K562 (cell line): ENCODE measurements around the gene MS4A2. TPM values are rescaled to one million over a fixed set of nuclear protein-coding genes. Genes with fewer than 3 reads are reported as not detected.

Source experiments
- ASH1L ChIP-seq: fragments of 450-650 bp; IDR thresholded peaks from 2 replicates; pipeline ENCODE4 v1.6.1; 2018; ENCODE audit warnings: borderline replicate concordance, mild to moderate bottlenecking, low read depth; ENCODE audit not compliant: partially characterized antibody
- CHD4 ChIP-seq: fragments of 200-600 bp; sonication (generic); IDR thresholded peaks from 3 replicates; pipeline ENCODE4 v1.6.1; 2012; ENCODE audit warnings: low read depth, mild to moderate bottlenecking, mixed read lengths, low read length, inconsistent platforms; ENCODE audit not compliant: insufficient read depth, insufficient replicate concordance, poor library complexity, severe bottlenecking
- ETV1 ChIP-seq: fragments of 450-650 bp; conservative IDR thresholded peaks from 2 replicates; pipeline ENCODE4 v1.6.1; 2016; ENCODE audit warnings: missing genetic modification characterization, control low read depth, low read depth, missing compliant biosample characterization
- GATA2 ChIP-seq: sonication (generic); formaldehyde crosslinking; IDR thresholded peaks from 2 replicates; pipeline ENCODE4 v1.4.0; 2020; ENCODE audit warnings: mild to moderate bottlenecking, missing genetic modification reagents
- NFRKB ChIP-seq: fragments of 450-650 bp; IDR thresholded peaks from 2 replicates; pipeline ENCODE4 v1.6.1; 2016; ENCODE audit warnings: low read depth
- RBM17 ChIP-seq: fragments of 200-400 bp; formaldehyde crosslinking; IDR thresholded peaks from 2 replicates; pipeline ENCODE4 v1.6.1; 2017; ENCODE audit warnings: low read depth, mild to moderate bottlenecking, low read length, borderline replicate concordance
- SMARCB1 ChIP-seq: IDR thresholded peaks from 2 replicates; pipeline ENCODE4 v1.6.1; 2011; ENCODE audit warnings: improper control_type of control experiment, low read depth; ENCODE audit not compliant: insufficient read length
- YY1 ChIP-seq, 3 experiments: IDR thresholded peaks; 2 replicates each; pipeline ENCODE4 v1.6.1; 2011; ENCODE audit warnings: low read length in 2 of 3, mild to moderate bottlenecking in 2 of 3, moderate library complexity in 2 of 3, borderline replicate concordance in 1 of 3, control low read depth in 1 of 3, low read depth in 1 of 3; ENCODE audit not compliant: insufficient read depth in 3 of 3, insufficient replicate concordance in 2 of 3, control insufficient read depth in 1 of 3, insufficient read length in 1 of 3; ENCODE audit errors: extremely low read depth in 1 of 3
- ZHX1 ChIP-seq: fragments of 150-350 bp; conservative IDR thresholded peaks from 2 replicates; pipeline ENCODE4 v1.6.1; 2014; ENCODE audit warnings: low read length
- polyA plus RNA-seq, 8 experiments: library from polyadenylated mRNA; depleted of rRNA in 4 of 8; stranded (reverse) in 5 of 8; unstranded in 3 of 8; fragments of >200 nt; fragmentation: Nextera tagmentation in 2 of 8; fragmentation: Illumina TruSeq in 1 of 8; extraction: Ambion mirVana in 2 of 8; extraction: Trizol in 1 of 8; gene quantifications; 2 replicates each; pipeline versions ENCODE4 v1.2.1 to v1.2.3, GENCODE V29; 2011 to 2014; ENCODE audit warnings: inconsistent platforms in 1 of 8, missing spikeins in 1 of 8
- total RNA-seq, 7 experiments: library from RNA; depleted of rRNA in 6 of 7; stranded (reverse); fragments of >200 nt in 6 of 7; fragmentation: Illumina TruSeq in 2 of 7; extraction: Trizol in 2 of 7; gene quantifications; 2 replicates each; pipeline versions ENCODE4 v1.2.1 to v1.2.3, GENCODE V29; 2011 to 2021; ENCODE audit warnings: low replicate concordance in 1 of 7
- TF ChIP-seq, protein P1 (sequence below): sonication (generic); formaldehyde crosslinking; IDR thresholded peaks from 2 replicates; pipeline ENCODE4 v1.8.1; 2023; ENCODE audit warnings: mild to moderate bottlenecking, missing genetic modification reagents
- TF ChIP-seq, protein P2 (sequence below), 2 experiments: fragments of 150-350 bp in 1 of 2; IDR thresholded peaks; 2 replicates each; pipeline ENCODE4 v1.6.1; 2012 to 2016; ENCODE audit warnings: low read depth in 2 of 2, low read length in 2 of 2, mild to moderate bottlenecking in 1 of 2, moderate library complexity in 1 of 2
- TF ChIP-seq, protein P3 (sequence below): sonication (generic); formaldehyde crosslinking; IDR thresholded peaks from 2 replicates; pipeline ENCODE4 v1.8.0; 2022; ENCODE audit warnings: mild to moderate bottlenecking, missing genetic modification reagents, borderline replicate concordance
- TF ChIP-seq, protein P4 (sequence below): fragments of 450-650 bp; formaldehyde crosslinking; IDR thresholded peaks from 2 replicates; pipeline ENCODE4 v1.4.0; 2022; ENCODE audit warnings: mild to moderate bottlenecking, moderate library complexity

MS4A2 gene
- total and polyA plus RNA-seq, 9 of the 15 experiments (the other 6 are each of a cell fraction or from before 2014, with no cell fraction given), result 0.06 to 5.7 (median 0.86) TPM

GRCh38 chr11:60056349-60056969, 32.0 kb upstream of the MS4A2 start, which contains the start of gene MS4A3 (continued):
- TF ChIP-seq ASH1L (no peak), SMARCB1 (no peak), GATA2 (CRISPR knock-in tag) (peak; percentile 53), ZHX1 (no peak), RBM17 (no peak), YY1 (IDR thresholded peaks at IDR 0.05; ENCODE audit: borderline replicate concordance in 1 of 3, control insufficient read depth in 1 of 3, extremely low read depth in 1 of 3, insufficient read depth in 3 of 3, insufficient read length in 1 of 3, insufficient replicate concordance in 2 of 3, low read depth in 1 of 3, low read length in 2 of 3) (no peak), NFRKB (no peak), ETV1 (tag) (no peak), CHD4 (no peak)
- TF ChIP-seq, protein P1, sequence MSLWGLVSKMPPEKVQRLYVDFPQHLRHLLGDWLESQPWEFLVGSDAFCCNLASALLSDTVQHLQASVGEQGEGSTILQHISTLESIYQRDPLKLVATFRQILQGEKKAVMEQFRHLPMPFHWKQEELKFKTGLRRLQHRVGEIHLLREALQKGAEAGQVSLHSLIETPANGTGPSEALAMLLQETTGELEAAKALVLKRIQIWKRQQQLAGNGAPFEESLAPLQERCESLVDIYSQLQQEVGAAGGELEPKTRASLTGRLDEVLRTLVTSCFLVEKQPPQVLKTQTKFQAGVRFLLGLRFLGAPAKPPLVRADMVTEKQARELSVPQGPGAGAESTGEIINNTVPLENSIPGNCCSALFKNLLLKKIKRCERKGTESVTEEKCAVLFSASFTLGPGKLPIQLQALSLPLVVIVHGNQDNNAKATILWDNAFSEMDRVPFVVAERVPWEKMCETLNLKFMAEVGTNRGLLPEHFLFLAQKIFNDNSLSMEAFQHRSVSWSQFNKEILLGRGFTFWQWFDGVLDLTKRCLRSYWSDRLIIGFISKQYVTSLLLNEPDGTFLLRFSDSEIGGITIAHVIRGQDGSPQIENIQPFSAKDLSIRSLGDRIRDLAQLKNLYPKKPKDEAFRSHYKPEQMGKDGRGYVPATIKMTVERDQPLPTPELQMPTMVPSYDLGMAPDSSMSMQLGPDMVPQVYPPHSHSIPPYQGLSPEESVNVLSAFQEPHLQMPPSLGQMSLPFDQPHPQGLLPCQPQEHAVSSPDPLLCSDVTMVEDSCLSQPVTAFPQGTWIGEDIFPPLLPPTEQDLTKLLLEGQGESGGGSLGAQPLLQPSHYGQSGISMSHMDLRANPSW (CRISPR knock-in tag), result no peak
- TF ChIP-seq, protein P2, sequence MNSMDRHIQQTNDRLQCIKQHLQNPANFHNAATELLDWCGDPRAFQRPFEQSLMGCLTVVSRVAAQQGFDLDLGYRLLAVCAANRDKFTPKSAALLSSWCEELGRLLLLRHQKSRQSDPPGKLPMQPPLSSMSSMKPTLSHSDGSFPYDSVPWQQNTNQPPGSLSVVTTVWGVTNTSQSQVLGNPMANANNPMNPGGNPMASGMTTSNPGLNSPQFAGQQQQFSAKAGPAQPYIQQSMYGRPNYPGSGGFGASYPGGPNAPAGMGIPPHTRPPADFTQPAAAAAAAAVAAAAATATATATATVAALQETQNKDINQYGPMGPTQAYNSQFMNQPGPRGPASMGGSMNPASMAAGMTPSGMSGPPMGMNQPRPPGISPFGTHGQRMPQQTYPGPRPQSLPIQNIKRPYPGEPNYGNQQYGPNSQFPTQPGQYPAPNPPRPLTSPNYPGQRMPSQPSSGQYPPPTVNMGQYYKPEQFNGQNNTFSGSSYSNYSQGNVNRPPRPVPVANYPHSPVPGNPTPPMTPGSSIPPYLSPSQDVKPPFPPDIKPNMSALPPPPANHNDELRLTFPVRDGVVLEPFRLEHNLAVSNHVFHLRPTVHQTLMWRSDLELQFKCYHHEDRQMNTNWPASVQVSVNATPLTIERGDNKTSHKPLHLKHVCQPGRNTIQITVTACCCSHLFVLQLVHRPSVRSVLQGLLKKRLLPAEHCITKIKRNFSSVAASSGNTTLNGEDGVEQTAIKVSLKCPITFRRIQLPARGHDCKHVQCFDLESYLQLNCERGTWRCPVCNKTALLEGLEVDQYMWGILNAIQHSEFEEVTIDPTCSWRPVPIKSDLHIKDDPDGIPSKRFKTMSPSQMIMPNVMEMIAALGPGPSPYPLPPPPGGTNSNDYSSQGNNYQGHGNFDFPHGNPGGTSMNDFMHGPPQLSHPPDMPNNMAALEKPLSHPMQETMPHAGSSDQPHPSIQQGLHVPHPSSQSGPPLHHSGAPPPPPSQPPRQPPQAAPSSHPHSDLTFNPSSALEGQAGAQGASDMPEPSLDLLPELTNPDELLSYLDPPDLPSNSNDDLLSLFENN (IDR thresholded peaks at IDR 0.05; ENCODE audit: low read depth in 2 of 2, low read length in 2 of 2), result no peak; a peak in 1 of 4 replicates
- TF ChIP-seq, protein P3, sequence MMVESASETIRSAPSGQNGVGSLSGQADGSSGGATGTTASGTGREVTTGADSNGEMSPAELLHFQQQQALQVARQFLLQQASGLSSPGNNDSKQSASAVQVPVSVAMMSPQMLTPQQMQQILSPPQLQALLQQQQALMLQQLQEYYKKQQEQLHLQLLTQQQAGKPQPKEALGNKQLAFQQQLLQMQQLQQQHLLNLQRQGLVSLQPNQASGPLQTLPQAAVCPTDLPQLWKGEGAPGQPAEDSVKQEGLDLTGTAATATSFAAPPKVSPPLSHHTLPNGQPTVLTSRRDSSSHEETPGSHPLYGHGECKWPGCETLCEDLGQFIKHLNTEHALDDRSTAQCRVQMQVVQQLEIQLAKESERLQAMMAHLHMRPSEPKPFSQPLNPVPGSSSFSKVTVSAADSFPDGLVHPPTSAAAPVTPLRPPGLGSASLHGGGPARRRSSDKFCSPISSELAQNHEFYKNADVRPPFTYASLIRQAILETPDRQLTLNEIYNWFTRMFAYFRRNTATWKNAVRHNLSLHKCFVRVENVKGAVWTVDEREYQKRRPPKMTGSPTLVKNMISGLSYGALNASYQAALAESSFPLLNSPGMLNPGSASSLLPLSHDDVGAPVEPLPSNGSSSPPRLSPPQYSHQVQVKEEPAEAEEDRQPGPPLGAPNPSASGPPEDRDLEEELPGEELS (CRISPR knock-in tag), result no peak
- TF ChIP-seq, protein P4, sequence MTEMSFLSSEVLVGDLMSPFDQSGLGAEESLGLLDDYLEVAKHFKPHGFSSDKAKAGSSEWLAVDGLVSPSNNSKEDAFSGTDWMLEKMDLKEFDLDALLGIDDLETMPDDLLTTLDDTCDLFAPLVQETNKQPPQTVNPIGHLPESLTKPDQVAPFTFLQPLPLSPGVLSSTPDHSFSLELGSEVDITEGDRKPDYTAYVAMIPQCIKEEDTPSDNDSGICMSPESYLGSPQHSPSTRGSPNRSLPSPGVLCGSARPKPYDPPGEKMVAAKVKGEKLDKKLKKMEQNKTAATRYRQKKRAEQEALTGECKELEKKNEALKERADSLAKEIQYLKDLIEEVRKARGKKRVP (CRISPR knock-in tag), result peak; percentile 64; the same call in 1 of the 2 replicates
